ENCODE measurements around the gene MICAL3.

The MICAL3 gene

DNA sequence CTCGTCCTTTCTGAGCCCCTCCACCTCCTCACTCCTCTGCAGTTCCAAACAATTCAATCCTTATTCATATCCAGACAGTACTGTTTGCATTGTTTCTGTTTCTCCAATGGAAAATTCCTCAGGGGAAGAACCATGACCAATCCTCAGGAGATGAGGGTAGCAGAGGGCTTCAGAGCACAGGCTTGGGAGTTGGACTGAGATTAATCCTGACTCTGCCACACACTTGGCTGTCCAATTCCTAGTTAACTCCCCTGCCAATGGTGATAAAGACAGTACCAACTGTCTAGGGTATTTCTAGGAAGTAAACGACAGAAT is 58.0 kb downstream of the MICAL3 start:
- DNase-seq: no peak

DNA sequence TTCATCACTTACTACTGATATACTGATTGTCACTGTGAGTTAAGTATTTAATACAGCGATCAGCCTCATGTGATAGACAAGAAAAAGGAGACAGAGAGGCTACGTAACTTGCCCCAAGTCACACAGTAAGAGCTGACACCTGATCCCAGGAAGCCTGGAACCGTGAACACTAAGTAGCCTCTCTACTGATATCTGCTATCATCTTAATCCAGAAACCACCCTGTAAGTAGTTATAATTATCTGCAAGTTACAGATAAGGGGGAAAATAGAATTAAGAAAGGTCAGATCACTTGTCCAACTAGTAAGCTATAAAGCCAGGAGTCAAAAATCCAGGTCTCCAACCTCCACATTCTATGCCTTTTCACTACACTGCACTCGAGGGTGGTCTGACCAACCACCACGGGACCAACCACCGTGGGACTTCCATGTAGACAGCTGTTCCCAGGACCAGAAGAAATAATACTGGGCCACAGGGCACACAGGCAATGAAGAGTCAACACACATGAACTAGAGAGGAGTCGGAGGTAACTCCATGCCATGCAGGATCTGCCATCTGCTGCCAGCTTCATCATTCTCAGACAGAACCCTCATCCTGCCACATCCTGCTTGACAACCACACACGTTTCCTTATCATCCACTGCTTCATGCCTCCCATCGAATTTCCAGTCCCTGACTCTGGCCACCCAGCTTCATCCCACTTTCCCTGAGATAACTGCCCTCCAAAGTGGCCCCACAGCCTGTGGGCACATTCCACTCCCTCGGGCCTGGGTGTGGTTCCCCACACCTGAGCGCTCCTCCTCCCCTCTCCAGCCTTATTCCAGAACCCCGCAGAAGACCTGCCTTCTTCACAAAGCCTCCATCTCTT is 58.6 kb downstream of the MICAL3 start:
- no peak for DNase-seq

DNA sequence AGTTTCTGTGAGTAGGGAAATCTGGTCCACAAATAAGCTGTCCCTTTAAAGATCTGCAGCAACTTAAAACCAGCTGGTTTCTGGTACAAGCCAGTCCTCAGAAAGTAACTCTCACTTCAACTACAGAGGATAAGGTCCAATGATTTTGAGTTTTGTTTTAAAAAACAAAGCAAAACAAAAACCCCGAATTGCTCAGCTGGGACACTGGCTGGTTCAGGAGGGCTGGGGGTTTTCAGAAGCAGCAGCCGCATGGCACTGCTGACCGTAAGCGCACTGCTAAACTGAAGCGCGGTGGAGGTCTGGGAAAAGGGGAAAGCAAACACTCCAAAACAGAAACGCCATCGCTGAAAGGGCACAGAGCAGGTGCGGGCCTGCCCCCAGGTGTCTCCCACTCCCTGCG is 59.7 kb downstream of the MICAL3 start:
- no peak for DNase-seq

DNA sequence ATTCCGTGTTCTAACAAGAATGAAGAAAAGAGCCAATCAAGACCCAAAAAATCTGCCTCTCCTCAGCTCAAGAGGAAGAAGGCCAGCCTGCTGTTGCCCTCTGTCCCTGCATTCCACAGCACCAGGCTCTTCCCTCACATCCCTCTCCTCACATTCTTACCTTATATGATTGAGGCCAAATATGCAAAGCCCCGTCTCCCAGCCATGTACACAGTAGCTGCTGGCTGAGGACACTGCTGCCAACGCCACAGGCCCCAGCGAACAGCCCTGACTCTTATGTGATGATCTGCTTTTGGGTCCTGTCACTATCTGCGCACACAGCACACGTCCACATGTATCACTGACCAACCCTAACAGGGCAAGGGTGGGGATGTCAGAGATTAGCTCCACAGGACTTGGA is 60.2 kb downstream of the MICAL3 start:
- no peak for DNase-seq

DNA sequence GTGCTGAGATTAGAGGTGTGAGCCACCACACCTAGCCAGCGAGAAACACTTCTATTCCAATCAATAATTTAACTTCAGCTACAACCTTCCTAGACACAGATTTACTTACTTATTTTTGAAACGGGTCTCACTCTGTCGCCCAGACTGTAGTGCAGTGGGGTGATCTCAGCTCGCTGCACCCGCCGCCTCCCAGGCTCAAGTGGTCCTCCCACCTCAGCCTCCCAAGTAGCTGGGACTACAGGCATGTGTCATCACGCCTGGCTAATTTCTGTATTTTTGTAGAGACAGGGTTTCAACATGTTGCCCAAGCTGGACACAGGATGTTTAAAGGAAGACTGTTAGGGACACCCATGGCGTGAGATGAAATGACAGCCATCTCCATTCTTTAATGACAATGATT is 61.3 kb downstream of the MICAL3 start:
- DNase-seq: no peak

DNA sequence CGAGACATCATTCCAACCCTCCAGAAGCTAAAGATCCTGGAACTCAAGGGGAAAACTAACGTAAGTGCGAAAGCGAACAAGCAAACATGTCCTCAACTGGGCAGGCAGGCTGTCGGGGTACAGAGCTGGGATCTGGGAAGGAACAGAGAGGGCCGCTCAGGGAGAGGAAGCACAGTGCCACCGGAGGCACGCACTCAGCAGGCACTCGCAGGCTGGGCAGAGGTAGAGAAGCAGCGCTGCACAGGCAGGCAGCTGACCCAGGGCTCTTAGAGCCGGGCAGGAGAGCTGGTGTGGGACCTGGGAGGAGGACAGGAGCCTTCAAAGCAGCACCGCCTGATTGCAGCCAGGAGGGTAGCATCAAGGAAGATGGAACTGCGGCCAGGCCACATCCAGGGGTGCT is 62.2 kb downstream of the MICAL3 start:
- no peak for DNase-seq

DNA sequence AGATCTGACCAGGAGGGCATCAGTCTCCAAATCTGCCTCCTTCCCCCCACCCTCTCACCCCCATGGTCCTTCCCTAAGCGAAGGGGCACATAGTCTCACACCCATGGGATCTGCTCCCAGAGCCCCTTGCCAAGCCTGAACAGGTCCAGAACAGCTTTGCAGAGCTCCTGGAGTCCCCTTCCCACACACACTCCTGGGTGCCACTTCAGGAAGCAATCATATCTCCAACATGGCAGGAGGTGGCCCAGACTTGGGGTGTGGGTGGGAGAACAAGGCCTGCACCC is 63.0 kb downstream of the MICAL3 start:
- DNase-seq: no peak

DNA sequence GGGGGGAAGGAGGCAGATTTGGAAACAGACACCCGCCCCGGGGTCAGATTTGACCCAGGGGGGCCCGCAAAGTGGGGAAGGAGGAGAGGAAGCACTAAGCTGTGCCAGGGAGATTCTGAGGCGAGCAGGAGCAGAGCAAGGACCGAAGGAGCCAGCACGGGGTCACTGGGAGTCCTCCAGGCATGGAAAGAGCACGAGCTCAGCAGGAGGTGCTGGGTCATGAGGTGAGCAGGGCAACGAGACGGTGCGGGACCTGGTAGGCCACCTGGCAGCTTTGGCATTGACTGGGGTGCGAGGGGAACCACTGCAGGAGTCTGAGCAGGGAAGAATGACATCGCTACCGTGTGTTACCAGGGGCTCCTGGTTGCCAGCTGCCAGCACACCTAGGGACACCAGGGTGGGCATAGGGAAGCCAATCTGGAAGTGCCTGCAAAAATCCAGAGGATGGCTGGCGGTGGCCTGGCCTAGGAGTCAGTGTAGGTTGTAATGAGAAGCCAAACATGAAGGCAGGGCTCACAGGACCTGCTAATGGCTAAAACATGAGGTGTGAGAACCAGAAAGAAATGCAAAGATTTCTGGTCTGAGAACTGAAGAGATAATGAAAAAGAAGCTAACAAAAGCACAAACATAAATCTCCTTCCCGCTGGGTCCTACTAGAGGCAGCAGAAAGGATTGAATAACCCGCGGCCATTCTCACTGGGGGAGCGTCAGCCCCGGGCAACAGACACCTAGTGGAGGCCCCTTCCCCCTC is 63.5 kb downstream of the MICAL3 start:
- DNase-seq: no peak

DNA sequence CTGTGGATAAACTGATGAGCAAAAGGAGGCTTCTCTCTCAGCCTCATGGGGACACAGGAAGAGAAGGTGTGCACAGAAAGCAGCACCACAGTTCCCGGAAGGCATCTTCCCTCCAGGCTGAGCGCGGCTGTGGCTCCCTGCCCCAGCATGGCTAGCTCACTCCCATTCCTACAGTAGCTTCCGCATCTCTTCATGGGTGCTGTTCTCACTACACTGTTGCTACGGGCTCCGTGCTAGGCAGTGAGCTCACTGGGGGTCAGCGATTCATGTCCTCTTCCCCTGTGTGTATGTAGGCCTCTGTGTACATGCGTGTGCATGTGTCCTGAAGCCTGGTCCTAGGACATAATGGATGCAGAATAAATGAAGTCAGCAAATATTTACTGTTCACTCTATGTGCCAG is 64.3 kb downstream of the MICAL3 start:
- DNase-seq: no peak

DNA sequence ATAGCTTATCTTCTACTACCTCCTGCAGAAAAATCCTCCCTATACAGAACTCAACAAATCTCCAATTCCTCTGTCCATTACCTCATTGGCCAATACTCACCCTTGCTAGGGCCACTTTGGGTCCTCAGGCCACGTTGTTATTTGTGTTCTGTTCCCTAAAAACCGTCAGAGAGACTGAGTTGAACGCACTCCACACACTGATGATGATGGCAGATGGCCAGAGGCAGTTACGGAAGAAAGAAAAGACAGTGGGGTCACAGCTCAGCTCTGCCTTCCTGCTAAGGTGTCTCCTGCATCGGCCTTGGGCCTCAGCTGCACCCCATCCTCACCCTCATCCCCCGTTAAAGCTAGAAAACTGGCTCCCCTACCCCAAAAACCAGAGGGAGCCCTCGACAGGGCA is 66.2 kb downstream of the MICAL3 start:
- no peak for DNase-seq

DNA sequence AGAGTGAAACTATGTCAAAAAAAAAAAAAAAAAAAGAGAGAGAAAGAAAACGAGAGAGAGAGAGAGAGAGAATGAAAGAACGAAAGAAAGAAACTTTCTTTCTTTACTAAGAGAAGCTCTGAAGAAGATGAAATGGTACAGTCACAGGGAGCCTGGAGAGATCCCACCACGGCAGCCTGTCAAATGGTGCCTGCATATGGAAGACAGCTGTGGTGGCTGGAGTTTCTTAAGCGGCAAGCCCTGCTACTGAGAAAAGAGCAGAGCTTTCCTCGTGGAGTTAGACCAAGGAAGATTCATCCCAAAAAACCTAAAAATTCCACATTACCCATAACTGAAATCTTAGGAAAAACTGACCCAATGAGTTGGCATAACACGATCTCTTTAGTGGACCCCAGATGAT is 66.7 kb downstream of the MICAL3 start:
- no peak for DNase-seq

DNA sequence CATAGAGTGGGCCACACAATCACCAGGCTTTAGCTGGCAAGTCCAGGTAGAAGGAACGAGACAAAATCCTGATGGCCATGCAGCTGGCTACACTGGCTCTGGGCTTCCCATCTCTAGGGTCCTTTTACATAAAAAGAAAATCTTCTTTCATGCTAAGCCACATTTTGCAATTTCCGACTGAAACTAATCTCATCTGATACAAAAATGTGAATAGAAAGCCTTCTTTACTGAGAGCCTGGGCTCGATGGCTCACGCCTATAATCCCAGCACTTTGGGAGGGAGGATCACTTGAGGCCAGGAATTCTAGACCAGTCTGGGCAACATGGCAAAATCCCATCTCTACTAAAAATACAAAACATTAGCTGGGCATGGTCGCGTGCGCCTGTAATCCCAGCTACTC is 67.2 kb downstream of the MICAL3 start:
- no peak for DNase-seq

DNA sequence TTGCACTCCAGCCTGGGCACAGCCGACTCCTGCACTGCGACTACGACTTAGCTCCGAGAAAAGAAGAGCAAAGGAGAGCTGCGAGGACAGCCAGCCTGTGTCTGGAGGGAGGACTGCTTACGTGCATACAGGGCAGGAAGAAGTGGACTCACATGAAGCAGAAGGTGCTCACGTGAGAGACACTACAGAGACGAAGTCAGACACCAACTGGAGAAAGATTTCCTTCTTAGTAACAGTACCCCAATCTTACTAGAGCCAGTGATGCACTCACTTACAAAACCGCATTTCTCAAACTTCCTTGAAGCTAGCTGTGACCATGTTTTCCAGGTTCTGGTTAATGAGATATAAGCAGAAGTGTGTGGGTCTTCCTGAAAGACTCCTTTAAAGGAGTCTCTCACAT is 67.7 kb downstream of the MICAL3 start:
- DNase-seq: no peak

DNA sequence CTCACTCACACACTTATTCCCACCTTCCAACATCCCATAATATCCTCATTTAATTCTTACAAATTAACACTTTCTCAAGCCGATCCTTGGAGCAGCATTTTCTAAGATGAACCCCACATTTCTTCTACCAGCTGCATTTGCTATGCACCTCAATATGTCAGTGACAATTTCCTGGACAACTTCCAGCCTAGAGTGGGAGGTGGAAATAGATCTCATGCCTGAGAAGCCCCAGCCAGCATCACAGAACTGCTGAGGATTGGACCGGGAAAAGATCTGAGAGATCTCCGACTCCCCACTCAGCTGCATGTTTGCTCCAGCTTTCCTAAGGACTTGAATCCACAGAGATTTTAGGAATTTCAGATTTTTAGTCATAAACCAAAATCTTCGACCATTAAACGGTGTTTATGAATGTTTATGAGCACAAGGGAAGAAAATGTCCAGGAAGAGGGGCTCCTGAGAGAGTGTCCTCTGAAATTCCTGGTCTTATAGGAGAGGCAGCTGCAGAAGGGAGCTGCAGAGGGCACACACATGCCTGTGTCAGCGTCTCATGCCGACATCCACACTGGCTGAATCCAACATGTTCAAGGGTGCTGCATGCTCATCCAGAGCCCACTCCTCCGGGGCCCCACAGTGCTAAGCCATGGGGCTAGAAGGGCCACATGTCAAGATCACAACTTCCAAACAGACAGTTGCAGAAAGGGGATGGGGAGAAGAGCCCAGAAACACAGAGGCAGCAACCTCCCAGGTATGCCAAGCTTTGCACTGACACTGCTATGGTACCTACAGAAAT is 68.6 kb downstream of the MICAL3 start:
- DNase-seq: no peak

DNA sequence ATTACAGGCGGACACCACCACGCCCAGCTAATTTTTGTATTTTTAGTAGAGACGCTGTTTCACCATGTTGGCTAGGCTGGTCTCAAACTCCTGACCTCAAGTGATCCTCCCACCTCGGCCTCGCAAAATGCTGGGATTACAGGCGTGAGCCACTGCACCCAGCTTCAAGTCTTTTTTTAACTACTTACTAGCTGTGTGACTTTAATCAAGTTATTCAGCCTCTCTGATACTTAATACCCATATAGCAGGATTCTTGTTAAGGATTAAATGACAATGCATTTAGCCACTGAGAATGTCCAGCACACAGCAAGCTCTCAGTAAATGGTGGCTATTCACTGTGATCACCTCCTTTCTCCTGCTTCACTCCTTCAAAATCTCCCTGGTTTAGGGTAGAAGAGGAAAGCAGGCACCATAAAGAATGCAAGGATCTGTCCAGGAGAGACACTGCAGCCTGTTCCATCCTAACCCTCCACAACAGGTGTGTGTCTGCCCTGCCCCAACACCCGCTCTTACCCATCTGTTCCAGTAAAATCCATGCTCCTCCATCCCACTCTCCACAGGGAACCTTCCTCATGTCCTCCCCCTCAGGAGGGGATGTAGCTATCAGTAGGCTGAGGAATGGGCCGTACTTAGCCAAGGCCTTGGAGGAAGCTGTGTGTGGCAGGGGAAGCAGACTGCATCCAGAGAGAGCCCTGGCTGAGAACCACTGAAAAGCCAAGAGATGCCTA is 69.3 kb downstream of the MICAL3 start:
- no peak for DNase-seq

DNA sequence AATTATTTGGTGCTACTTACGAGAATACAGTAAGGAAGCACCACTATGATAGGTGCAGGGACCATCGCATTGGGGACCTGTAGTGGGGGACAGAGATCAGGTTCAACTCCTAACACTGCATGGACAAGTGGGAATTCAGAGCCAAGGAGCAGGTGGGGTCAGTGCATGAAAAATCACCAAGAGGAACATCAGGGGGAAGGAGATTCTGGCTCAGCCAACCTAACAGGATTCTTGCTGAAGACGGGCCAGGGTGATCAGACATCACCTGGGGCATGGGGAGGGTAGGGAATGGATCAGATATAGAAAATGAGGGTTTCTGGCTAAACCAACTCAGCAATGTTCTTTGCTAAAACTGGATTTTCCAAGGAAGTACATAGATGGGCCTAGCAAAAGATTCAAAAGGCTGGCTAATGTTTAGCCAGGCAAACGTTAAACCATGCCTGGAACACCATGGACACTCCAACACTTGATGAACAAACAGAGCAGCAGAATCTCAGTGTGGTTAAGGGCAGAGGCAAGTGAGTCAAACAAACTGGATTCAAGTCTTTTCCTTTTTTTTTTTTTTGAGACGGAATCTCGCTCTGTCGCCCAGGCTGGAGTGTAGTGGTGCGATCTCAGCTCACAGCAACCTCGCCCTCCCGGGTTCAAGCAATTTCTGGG is 70.0 kb downstream of the MICAL3 start:
- DNase-seq: no peak

DNA sequence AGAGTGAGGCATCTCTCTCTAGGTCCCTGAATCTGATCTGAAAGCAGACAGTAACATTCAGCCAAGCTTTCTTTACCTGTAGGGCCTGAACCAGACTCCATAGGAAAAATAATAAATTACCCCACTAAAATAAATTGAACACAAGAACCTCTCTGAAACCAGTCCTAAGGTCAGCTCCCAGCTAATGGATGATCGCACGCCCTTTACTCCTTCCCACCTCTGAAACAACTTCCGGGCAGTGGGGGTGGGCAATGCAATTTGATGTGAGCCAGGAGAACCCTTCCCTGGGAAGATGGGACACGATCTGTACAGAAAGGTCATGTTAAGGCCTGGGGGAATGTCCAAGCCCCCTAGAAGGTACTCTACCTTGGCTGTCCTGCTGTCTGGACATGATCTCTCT is 71.2 kb downstream of the MICAL3 start:
- no peak for DNase-seq

DNA sequence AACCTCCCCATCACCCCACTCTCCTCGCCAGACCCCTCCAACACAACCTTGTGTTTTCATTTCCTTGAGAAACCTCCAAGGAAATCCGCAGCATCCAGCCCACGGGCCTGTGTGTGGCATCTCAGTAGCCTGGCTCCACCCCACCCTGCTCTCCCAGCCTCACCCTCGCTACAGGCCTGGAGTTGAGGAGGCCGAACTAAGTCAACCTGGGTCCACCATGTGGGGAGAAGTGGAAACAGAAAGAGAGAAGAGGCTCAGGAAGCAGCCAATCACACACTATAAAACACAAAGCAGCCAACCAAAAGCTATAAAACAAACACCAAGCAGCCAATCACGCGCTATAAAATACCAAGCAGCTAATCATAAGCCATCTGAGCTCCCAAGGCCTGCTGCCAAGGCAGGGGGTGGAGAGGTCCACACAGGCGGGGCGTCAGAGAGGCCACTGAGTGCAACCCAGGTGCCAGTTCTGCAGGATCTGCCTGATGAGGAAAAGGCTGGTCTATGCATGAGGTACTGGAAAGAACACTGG is 72.0 kb downstream of the MICAL3 start:
- no peak for DNase-seq

DNA sequence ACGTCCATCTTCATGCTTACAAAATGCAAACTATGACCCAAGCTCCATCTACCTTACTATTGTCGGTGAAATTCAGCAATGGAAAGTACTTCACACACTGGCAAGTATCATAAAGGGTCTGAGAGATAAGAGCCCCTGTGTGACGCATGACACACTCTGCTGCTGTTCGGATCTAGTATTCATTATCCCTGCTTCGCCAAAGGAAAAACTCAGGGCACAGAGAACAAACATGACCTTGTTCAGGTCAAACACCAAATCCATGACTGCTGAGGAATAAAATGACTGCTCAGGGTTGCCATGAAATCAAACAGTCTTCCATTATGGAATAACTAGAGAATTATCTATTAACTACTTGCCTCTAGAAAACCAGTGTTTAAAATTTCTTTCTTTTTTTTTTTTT is 73.0 kb downstream of the MICAL3 start:
- no peak for DNase-seq

DNA sequence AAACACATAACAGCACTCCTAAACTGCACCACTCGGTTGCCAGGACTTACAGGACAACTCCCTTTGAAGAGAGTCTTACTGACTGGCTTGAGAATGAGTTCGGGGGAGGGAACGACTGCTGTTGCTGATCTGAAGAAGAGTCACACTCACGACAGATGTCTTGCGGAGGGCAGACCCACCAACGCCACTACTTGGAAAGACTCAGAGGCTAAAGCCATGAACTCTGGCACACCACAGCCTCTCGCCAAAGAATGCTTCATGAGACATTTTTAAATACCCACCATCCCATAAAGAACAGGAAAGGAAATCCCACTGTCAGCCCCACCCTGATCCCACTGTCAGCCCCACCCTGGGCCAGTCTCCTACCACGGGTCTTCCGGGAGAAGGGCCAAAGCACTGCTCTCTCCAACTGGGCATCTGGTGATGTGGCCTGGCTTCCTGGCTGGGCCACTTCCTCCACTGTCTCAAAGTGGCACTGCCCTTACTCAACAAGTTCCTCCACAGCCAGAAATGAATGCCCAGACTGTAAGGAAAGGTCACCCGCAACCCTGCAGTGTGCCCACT is 73.6 kb downstream of the MICAL3 start:
- no peak for DNase-seq

DNA sequence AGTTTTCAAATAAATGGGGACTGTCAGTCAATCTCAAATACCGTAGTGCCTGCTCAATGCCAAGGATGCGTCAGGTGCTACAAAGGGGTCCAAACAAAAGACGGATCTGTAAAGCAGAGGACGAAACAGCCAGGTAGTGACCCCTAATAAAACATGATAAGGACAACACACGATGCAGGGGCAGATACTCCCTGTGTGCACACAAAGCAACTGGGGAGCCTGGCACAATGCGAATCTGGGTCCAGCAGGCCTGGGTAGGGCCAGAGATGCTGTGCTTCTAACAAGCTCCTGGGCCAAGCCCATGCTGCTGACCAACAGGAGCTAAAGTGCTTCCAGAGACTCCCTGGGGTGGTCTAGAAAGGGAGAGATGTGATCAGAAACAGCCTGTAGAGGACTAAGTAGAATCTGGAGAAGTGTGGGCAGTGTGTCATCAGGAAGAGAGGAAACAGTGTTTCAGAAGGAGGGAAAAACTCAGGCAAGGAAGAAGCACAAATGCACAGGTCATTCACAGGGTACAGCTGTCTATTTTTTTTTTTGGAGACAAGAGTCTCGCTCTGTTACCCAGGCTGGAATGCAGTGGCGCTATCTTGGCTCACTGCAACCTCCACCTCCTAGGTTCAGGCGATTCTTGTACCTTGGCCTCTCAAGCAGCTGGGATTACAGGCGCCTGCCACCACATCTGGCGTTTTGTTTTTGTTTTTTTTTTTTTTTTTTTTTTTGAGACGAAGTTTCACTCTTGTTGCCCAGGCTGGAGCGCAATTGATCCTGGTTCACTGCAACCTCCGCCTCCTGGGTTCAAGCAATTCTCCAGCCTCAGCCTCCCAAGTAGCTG is 74.5 kb downstream of the MICAL3 start:
- no peak for DNase-seq
